ENCODE measurements around the gene MEIS2. TPM values are rescaled to one million over a fixed set of nuclear protein-coding genes. Genes with fewer than 3 reads are reported as not detected.
A peak's percentile ranks its signal among the peaks of the same experiment; 100 is the strongest.

MEIS2 gene
- total RNA-seq, 1 donor from 2014 or later = 35.6 TPM

- no peaks in the 10 kb centered on the region for H3K9me3 Mint-ChIP-seq (ENCODE audit: unreplicated experiment)
- H3K36me3 ChIP-seq (ENCODE audit: insufficient read depth, low read length) = peaks cover 45% of the 10 kb centered on the region
- H3K4me2 ChIP-seq (ENCODE audit: low read length) = no peak overlapping the region
- no peak overlapping the region for H3K4me3 ChIP-seq (ENCODE audit: insufficient read depth, low read depth, low read length)
- H3K4me1 ChIP-seq (ENCODE audit: insufficient read depth, low read length) = peaks cover 27% of the 10 kb centered on the region
- H3K9ac ChIP-seq (ENCODE audit: low read length) = no peak overlapping the region
- H2AFZ ChIP-seq (ENCODE audit: low read depth, low read length) = no peak overlapping the region
- no peaks in the 10 kb centered on the region for H3K27me3 ChIP-seq (ENCODE audit: insufficient read depth, low read length)
- peaks cover 6% of the 10 kb centered on the region for H3K4me1 Mint-ChIP-seq (ENCODE audit: low read depth, unreplicated experiment)
- no peak for FAIRE-seq
- no peak overlapping the region for H3K4me3 Mint-ChIP-seq (ENCODE audit: unreplicated experiment)
- no peaks in the 10 kb centered on the region for H3K9me3 ChIP-seq (ENCODE audit: insufficient read depth, low read depth, low read length)
- no peaks in the 10 kb centered on the region for H3K27me3 Mint-ChIP-seq (ENCODE audit: low read depth, unreplicated experiment)
- peak overlapping the region; percentile 84 for H3K27ac Mint-ChIP-seq (ENCODE audit: unreplicated experiment)
- peaks cover 88% of the 10 kb centered on the region for H3K79me2 ChIP-seq (ENCODE audit: insufficient read depth, low read length)
- peak; percentile 79 for DNase-seq (ENCODE audit: low read depth)
- TF ChIP-seq EZH2 (IDR thresholded peaks at IDR 0.05; ENCODE audit: insufficient read depth, low read length) (no peak), CTCF (IDR thresholded peaks at IDR 0.05; ENCODE audit: insufficient read depth, low read depth, low read length) (no peak)
- H3K36me3 Mint-ChIP-seq (ENCODE audit: low read depth, unreplicated experiment) = peaks cover 7% of the 10 kb centered on the region
- peaks cover 40% of the 10 kb centered on the region for H4K20me1 ChIP-seq (ENCODE audit: insufficient read depth, low read length)
- no peak overlapping the region for H3K27ac ChIP-seq (ENCODE audit: low read depth, low read length)
Measured at GRCh38 chr15:37081983-37082382, 18.4 kb downstream of the MEIS2 start.

GRCh38 chr15:37080261-37080921 is 20.0 kb downstream of the MEIS2 start:
- Histone ChIP-seq H3K9me3 (ENCODE audit: insufficient read depth, low read depth, low read length) (no peaks in the 10 kb centered on the region), H3K9ac (ENCODE audit: low read length) (no peak overlapping the region), H3K79me2 (ENCODE audit: insufficient read depth, low read length) (peaks cover 82% of the 10 kb centered on the region), H4K20me1 (ENCODE audit: insufficient read depth, low read length) (peaks cover 36% of the 10 kb centered on the region), H3K36me3 (ENCODE audit: insufficient read depth, low read length) (peaks cover 39% of the 10 kb centered on the region), H3K4me1 (ENCODE audit: insufficient read depth, low read length) (peaks cover 33% of the 10 kb centered on the region), H2AFZ (ENCODE audit: low read depth, low read length) (no peak overlapping the region), H3K27me3 (ENCODE audit: insufficient read depth, low read length) (no peaks in the 10 kb centered on the region), H3K27ac (ENCODE audit: low read depth, low read length) (peak overlapping the region; percentile 11), H3K4me2 (ENCODE audit: low read length) (peak overlapping the region; percentile 49), H3K4me3 (ENCODE audit: insufficient read depth, low read depth, low read length) (no peak overlapping the region)
- Mint-ChIP-seq H3K4me3 (ENCODE audit: unreplicated experiment) (no peak overlapping the region), H3K36me3 (ENCODE audit: low read depth, unreplicated experiment) (peaks cover 7% of the 10 kb centered on the region), H3K4me1 (ENCODE audit: low read depth, unreplicated experiment) (peaks cover 6% of the 10 kb centered on the region), H3K27me3 (ENCODE audit: low read depth, unreplicated experiment) (no peaks in the 10 kb centered on the region), H3K9me3 (ENCODE audit: unreplicated experiment) (no peaks in the 10 kb centered on the region), H3K27ac (ENCODE audit: unreplicated experiment) (no peak overlapping the region)
- TF ChIP-seq CTCF (IDR thresholded peaks at IDR 0.05; ENCODE audit: insufficient read depth, low read depth, low read length) (no peak), EZH2 (IDR thresholded peaks at IDR 0.05; ENCODE audit: insufficient read depth, low read length) (no peak)
- FAIRE-seq (no peak), DNase-seq (ENCODE audit: low read depth) (no peak)

GRCh38 chr15:37079726-37080125 is 20.6 kb downstream of the MEIS2 start:
- FAIRE-seq = peak; percentile 47

More at GRCh38 chr15:37079726-37080125, 20.6 kb downstream of the MEIS2 start:
- Histone ChIP-seq H3K27me3 (ENCODE audit: insufficient read depth, low read length) (no peaks in the 10 kb centered on the region), H2AFZ (ENCODE audit: low read depth, low read length) (no peak overlapping the region), H3K9ac (ENCODE audit: low read length) (no peak overlapping the region), H3K4me1 (ENCODE audit: insufficient read depth, low read length) (peaks cover 33% of the 10 kb centered on the region), H3K36me3 (ENCODE audit: insufficient read depth, low read length) (peaks cover 34% of the 10 kb centered on the region), H3K79me2 (ENCODE audit: insufficient read depth, low read length) (peaks cover 80% of the 10 kb centered on the region), H3K4me2 (ENCODE audit: low read length) (peak overlapping the region; percentile 49), H4K20me1 (ENCODE audit: insufficient read depth, low read length) (peaks cover 30% of the 10 kb centered on the region), H3K9me3 (ENCODE audit: insufficient read depth, low read depth, low read length) (no peaks in the 10 kb centered on the region), H3K27ac (ENCODE audit: low read depth, low read length) (peak overlapping the region; percentile 18), H3K4me3 (ENCODE audit: insufficient read depth, low read depth, low read length) (no peak overlapping the region)
- Mint-ChIP-seq H3K36me3 (ENCODE audit: low read depth, unreplicated experiment) (peaks cover 8% of the 10 kb centered on the region), H3K4me1 (ENCODE audit: low read depth, unreplicated experiment) (peaks cover 6% of the 10 kb centered on the region), H3K27me3 (ENCODE audit: low read depth, unreplicated experiment) (no peaks in the 10 kb centered on the region), H3K9me3 (ENCODE audit: unreplicated experiment) (no peaks in the 10 kb centered on the region), H3K27ac (ENCODE audit: unreplicated experiment) (no peak overlapping the region), H3K4me3 (ENCODE audit: unreplicated experiment) (peak overlapping the region; percentile 27)
- TF ChIP-seq EZH2 (IDR thresholded peaks at IDR 0.05; ENCODE audit: insufficient read depth, low read length) (no peak), CTCF (IDR thresholded peaks at IDR 0.05; ENCODE audit: insufficient read depth, low read depth, low read length) (no peak)
- DNase-seq (ENCODE audit: low read depth) = peak; percentile 84

All from astrocyte (in vitro differentiated cells and primary cell).